HEK293 (cell line): ENCODE data around the gene GDF7.

Source experiments
- CTCF ChIA-PET: fragments of 350-600 bp; formaldehyde crosslinking; extraction: SDS; loops from one replicate; lab custom pipeline; 2021; ENCODE audit warnings: antibody characterized with exemption; lab: Yijun Ruan, JAX
- POLR2A ChIA-PET: fragments of 300-600 bp; formaldehyde crosslinking; extraction: SDS; loops from one replicate; lab custom pipeline; 2020; ENCODE audit warnings: antibody characterized with exemption, inconsistent platforms; lab: Yijun Ruan, JAX
- H3K27ac ChIP-seq: fragments of 200-500 bp; sonication (Bioruptor generic); 2 replicates; pipeline ENCODE4 v1.5.1; 2014; ENCODE audit warnings: low read depth, low read length, control low read depth, inconsistent platforms; ENCODE audit errors: extremely low read depth
- H3K36me3 ChIP-seq, 2 experiments: fragments of 200-500 bp in 1 of 2; sonication (Bioruptor generic) in 1 of 2; 1 replicate in 1 of 2; 2 replicates in 1 of 2; pipeline ENCODE4 v1.5.1; 2014 to 2017; ENCODE audit warnings: inconsistent platforms in 2 of 2, low read length in 2 of 2; ENCODE audit not compliant: control insufficient read depth in 2 of 2, insufficient read depth in 1 of 2
- H3K4me1 ChIP-seq: fragments of 200-500 bp; sonication (Bioruptor generic); 2 replicates; pipeline ENCODE4 v1.5.1; 2014; ENCODE audit warnings: mild to moderate bottlenecking, low read length, inconsistent platforms; ENCODE audit not compliant: control insufficient read depth, insufficient read depth
- H3K4me3 ChIP-seq: 2 replicates; pipeline ENCODE4 v1.5.1; 2011; ENCODE audit warnings: low read depth, mild to moderate bottlenecking, control low read depth, low read length, moderate library complexity
- H3K9me3 ChIP-seq: fragments of 200-500 bp; sonication (Bioruptor generic); 2 replicates; pipeline ENCODE4 v1.5.1; 2014; ENCODE audit warnings: low read depth, low read length, inconsistent platforms; ENCODE audit not compliant: control insufficient read depth, insufficient read depth
- GLIS1 ChIP-seq: fragments of 450-650 bp; formaldehyde crosslinking; IDR thresholded peaks from 2 replicates; pipeline ENCODE4 v1.5.1; 2016; ENCODE audit warnings: missing biosample characterization, missing genetic modification characterization
- HOXD13 ChIP-seq: sonication (generic); formaldehyde crosslinking; IDR thresholded peaks from 2 replicates; pipeline ENCODE4 v1.8.0; 2022; ENCODE audit warnings: missing genetic modification reagents, borderline replicate concordance
- IKZF3 ChIP-seq: fragments of 450-650 bp; IDR thresholded peaks from 2 replicates; pipeline ENCODE4 v1.5.0; 2018; ENCODE audit warnings: missing biosample characterization, mild to moderate bottlenecking, missing genetic modification characterization, moderate library complexity
- KLF8 ChIP-seq: fragments of 450-650 bp; formaldehyde crosslinking; IDR thresholded peaks from 2 replicates; pipeline ENCODE4 v1.5.1; 2016; ENCODE audit warnings: missing biosample characterization, missing genetic modification characterization
- PRDM10 ChIP-seq: fragments of 450-650 bp; formaldehyde crosslinking; IDR thresholded peaks from 2 replicates; pipeline ENCODE4 v1.5.1; 2016; ENCODE audit warnings: missing biosample characterization, missing genetic modification characterization
- ZBTB10 ChIP-seq: fragments of 450-650 bp; formaldehyde crosslinking; IDR thresholded peaks from 2 replicates; pipeline ENCODE4 v1.5.1; 2016; ENCODE audit warnings: missing biosample characterization, missing genetic modification characterization
- ZBTB21 ChIP-seq: fragments of 450-650 bp; formaldehyde crosslinking; IDR thresholded peaks from 2 replicates; pipeline ENCODE4 v1.5.1; 2017; ENCODE audit warnings: missing biosample characterization, missing genetic modification characterization
- ZNF10 ChIP-seq: fragments of 450-650 bp; formaldehyde crosslinking; IDR thresholded peaks from 2 replicates; pipeline ENCODE4 v1.5.1; 2017; ENCODE audit warnings: missing biosample characterization, missing genetic modification characterization
- ZNF175 ChIP-seq: fragments of 450-650 bp; formaldehyde crosslinking; IDR thresholded peaks from 2 replicates; pipeline ENCODE4 v1.5.1; 2016; ENCODE audit warnings: missing biosample characterization, missing genetic modification characterization
- ZNF24 ChIP-seq: fragments of 450-650 bp; formaldehyde crosslinking; IDR thresholded peaks from 2 replicates; pipeline ENCODE4 v1.5.1; 2016; ENCODE audit warnings: missing biosample characterization, missing genetic modification characterization
- ZNF571 ChIP-seq: fragments of 450-650 bp; formaldehyde crosslinking; IDR thresholded peaks from 2 replicates; pipeline ENCODE4 v1.5.0; 2017; ENCODE audit warnings: missing biosample characterization, missing genetic modification characterization
- ZNF747 ChIP-seq: fragments of 450-650 bp; formaldehyde crosslinking; IDR thresholded peaks from 2 replicates; pipeline ENCODE4 v1.5.1; 2016; ENCODE audit warnings: missing biosample characterization, missing genetic modification characterization
- ZNF768 ChIP-seq: fragments of 450-650 bp; formaldehyde crosslinking; IDR thresholded peaks from 2 replicates; pipeline ENCODE4 v1.5.1; 2018; ENCODE audit warnings: missing biosample characterization, mild to moderate bottlenecking, missing genetic modification characterization
- ZNF777 ChIP-seq: fragments of 450-650 bp; formaldehyde crosslinking; IDR thresholded peaks from 2 replicates; pipeline ENCODE4 v1.5.1; 2017; ENCODE audit warnings: missing biosample characterization, missing genetic modification characterization, borderline replicate concordance

GDF7 gene

DNA sequence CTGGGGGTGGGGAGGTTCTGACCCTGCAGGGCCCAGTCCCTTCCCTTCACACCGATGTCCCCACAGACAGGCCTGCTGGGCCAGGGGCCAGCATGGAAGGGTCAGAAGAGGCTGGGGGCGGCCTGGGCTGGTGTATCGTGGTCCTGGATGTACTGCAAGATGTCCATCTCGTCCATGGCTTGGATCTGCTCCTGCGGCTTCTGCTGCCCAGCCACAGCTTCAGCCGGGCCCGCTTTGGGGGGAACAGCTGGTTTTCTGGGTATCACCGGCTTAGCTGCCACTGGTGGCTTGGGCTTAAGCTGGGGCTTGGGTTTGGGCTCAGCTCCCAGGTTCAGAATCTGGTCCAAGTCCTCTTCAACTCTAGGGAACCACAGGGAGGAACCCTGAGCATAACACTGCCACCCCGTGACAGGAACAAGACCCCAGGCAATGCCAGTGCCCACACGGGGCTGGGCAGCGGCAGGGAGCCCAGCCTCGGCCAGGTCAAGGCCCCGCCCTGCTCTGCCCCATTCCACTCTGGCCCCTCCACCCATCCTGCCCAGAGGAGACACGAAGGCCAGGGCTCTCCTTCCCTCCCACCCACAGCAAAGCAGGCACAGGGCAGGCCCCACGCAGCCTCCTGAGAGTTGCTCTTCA is 47.9 kb upstream of the GDF7 start (continued):
- TF ChIP-seq PRDM10 (tag by site-specific recombination) (no peak), IKZF3 (tag by site-specific recombination) (no peak)

GRCh38 chr2:20619624-20620024 is 47.3 kb upstream of the GDF7 start:
- CTCF ChIA-PET: no interaction called here
- POLR2A ChIA-PET: interaction anchor here (11.0 kb wide), 1 partner anchor 170 kb away, joined by 150 read pairs; the partner anchor contains the start of gene RHOB
- TF ChIP-seq ZNF777 (no peak), GLIS1 (tag by site-specific recombination) (0 out of 2 replicates have a peak, but pooled peaks have one; percentile 9)
- Histone ChIP-seq H3K9me3 (no peaks in the 10 kb centered on the region), H3K27ac (no peak overlapping the region), H3K36me3 (peaks cover 0 to 51% of the 10 kb centered on the region in 2 experiments; a peak in 1 of 3 replicates), H3K4me1 (peaks cover 4% of the 10 kb centered on the region; the same call in 1 of the 2 replicates), H3K4me3 (no peak overlapping the region)

DNA sequence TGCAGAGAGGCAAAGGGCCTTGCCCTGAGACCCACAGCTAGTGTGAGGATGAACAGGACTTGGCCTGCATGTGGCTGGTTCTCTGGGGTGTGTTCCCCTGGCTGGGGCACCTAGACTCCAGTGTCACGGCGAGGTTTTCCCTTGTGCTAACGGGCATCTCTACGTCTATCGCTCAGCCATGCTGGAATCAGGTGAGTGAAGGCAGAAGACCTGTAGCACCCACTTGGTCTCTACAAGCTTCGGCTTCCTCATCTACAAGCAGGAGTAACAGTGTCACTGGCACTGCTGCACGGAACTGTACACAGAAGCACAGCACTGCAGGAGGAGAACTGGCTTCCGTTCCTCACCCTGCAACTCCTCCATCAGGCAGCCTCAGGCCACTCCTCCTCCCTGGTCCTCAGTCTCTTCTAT is 46.7 kb upstream of the GDF7 start:
- H3K27ac ChIP-seq: no peak overlapping the region
- peaks cover 4% of the 10 kb centered on the region; the same call in 1 of the 2 replicates for H3K4me1 ChIP-seq
- ChIA-PET CTCF (no interaction called here), POLR2A (interaction anchor here (11.0 kb wide), 1 partner anchor 171 kb away, joined by 150 read pairs; the partner anchor contains the start of gene RHOB)
- no peaks in the 10 kb centered on the region for H3K9me3 ChIP-seq
- peaks cover 0 to 55% of the 10 kb centered on the region in 2 experiments; a peak in 1 of 3 replicates for H3K36me3 ChIP-seq
- no peak overlapping the region for H3K4me3 ChIP-seq
- TF ChIP-seq ZNF768 (tag by site-specific recombination) (no peak), ZNF175 (tag by site-specific recombination) (no peak), ZNF24 (tag by site-specific recombination) (no peak), KLF8 (tag by site-specific recombination) (no peak), ZNF747 (tag by site-specific recombination) (no peak), ZBTB21 (tag by site-specific recombination) (no peak), HOXD13 (CRISPR knock-in tag) (no peak), ZNF10 (tag by site-specific recombination) (no peak)

DNA sequence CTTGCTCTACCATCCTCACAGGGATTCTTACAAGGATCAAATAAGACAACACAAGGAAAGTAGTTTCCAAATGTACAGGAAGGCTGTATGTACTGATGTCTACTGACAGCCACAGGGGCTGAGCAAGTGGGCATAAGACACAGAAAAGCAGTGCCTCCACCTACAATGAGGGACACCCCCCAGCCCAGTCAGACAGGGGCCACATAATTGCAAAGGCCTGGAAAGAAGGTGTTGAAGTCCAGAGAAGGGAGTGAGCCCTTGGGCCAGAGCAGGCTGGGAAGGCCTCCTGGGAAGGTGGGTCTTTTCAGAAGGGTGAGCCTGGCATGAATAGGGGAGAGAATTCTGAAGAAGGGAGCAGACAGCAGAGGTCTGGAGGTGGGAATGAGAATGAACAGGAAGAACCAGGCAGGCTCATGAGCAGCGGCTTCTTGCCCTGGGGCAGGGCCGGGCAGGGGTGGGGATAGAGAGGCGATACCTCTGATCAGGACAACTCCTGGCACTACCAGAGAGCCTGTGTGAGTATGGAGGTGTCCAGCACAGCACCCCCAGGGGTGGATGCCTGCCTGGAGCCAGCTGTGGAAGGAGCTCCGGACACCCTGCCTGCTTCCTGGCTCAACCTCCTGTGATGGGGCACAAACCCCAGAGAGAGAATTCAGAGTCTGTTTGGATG is 46.1 kb upstream of the GDF7 start:
- H3K27ac ChIP-seq: no peak overlapping the region
- H3K9me3 ChIP-seq: no peaks in the 10 kb centered on the region
- TF ChIP-seq ZBTB10 (tag by site-specific recombination) (no peak), ZNF571 (no peak)
- no peak overlapping the region for H3K4me3 ChIP-seq
- ChIA-PET CTCF (interaction anchor here (0.5 to 1.1 kb wide), 3 partner anchors 177 to 242 kb away, joined by 3 to 5 read pairs (median 4); no protein-coding TSS in a partner anchor), POLR2A (interaction anchor here (1.0 to 11.0 kb wide), 2 partner anchors 37 to 171 kb away, joined by 3 to 150 read pairs; partner anchors contain the start of gene RHOB)
- H3K36me3 ChIP-seq: peaks cover 0 to 56% of the 10 kb centered on the region in 2 experiments; a peak in 1 of 3 replicates
- H3K4me1 ChIP-seq: peaks cover 4% of the 10 kb centered on the region; the same call in 1 of the 2 replicates
